SK-N-SH treated with all-trans-retinoic acid at 6 μM for 48 hours (cell line): ENCODE data around the gene MESP2.

ENCODE experiments used
- ARNTL ChIP-seq: fragments of 450-650 bp; formaldehyde crosslinking; IDR thresholded peaks from 2 replicates; pipeline ENCODE4 v1.5.0; 2020; ENCODE audit warnings: low read depth, mild to moderate bottlenecking, moderate library complexity, borderline replicate concordance
- OSR1 ChIP-seq: fragments of 250-450 bp; sonication (Bioruptor Pico); IDR thresholded peaks from 2 replicates; pipeline ENCODE4 v1.8.0; 2022; ENCODE audit warnings: moderate library complexity, mild to moderate bottlenecking, inconsistent platforms
- RARB ChIP-seq: fragments of 250-450 bp; sonication (Bioruptor Pico); IDR thresholded peaks from 2 replicates; pipeline ENCODE4 v1.8.0; 2021; ENCODE audit warnings: mild to moderate bottlenecking, moderate library complexity
- SNAI2 ChIP-seq: fragments of 250-450 bp; sonication (Bioruptor Pico); IDR thresholded peaks from 2 replicates; pipeline ENCODE4 v1.5.0; 2020; ENCODE audit warnings: mild to moderate bottlenecking, moderate library complexity
- TSHZ2 ChIP-seq: fragments of 250-450 bp; sonication (Bioruptor Pico); IDR thresholded peaks from 2 replicates; pipeline ENCODE4 v1.5.0; 2020; ENCODE audit warnings: mild to moderate bottlenecking, moderate library complexity
- ZC3H10 ChIP-seq: fragments of 250-450 bp; sonication (Bioruptor Pico); IDR thresholded peaks from 2 replicates; pipeline ENCODE4 v1.5.1; 2021; ENCODE audit warnings: mild to moderate bottlenecking, moderate library complexity
- ZFP3 ChIP-seq: fragments of 250-450 bp; sonication (Bioruptor Pico); IDR thresholded peaks from 2 replicates; pipeline ENCODE4 v1.5.0; 2020; ENCODE audit warnings: mild to moderate bottlenecking, moderate library complexity
- ZFP30 ChIP-seq: fragments of 450-650 bp; formaldehyde crosslinking; IDR thresholded peaks from 2 replicates; pipeline ENCODE4 v1.5.0; 2022; ENCODE audit warnings: mild to moderate bottlenecking, moderate library complexity
- ZNF565 ChIP-seq: fragments of 450-650 bp; formaldehyde crosslinking; conservative IDR thresholded peaks from 2 replicates; pipeline ENCODE4 v1.5.0; 2020; ENCODE audit warnings: low read depth, mild to moderate bottlenecking, moderate library complexity
- ZNF70 ChIP-seq: fragments of 450-650 bp; formaldehyde crosslinking; IDR thresholded peaks from 2 replicates; pipeline ENCODE4 v1.5.0; 2020; ENCODE audit warnings: mild to moderate bottlenecking, moderate library complexity
- ZNF8 ChIP-seq: fragments of 450-650 bp; formaldehyde crosslinking; IDR thresholded peaks from 2 replicates; pipeline ENCODE4 v1.5.0; 2020; ENCODE audit warnings: mild to moderate bottlenecking, moderate library complexity
- TF ChIP-seq, protein P1 (sequence below): fragments of 250-450 bp; sonication (Bioruptor Pico); IDR thresholded peaks from 2 replicates; pipeline ENCODE4 v1.8.0; 2021; ENCODE audit warnings: low read depth, mild to moderate bottlenecking, moderate library complexity, borderline replicate concordance
- TF ChIP-seq, protein P2 (sequence below): fragments of 250-450 bp; sonication (Bioruptor Pico); IDR thresholded peaks from 2 replicates; pipeline ENCODE4 v1.8.0; 2020; ENCODE audit warnings: mild to moderate bottlenecking, moderate library complexity, borderline replicate concordance
- TF ChIP-seq, protein P3 (sequence below): fragments of 250-450 bp; sonication (Bioruptor Pico); IDR thresholded peaks from 2 replicates; pipeline ENCODE4 v1.5.1; 2021; ENCODE audit warnings: mild to moderate bottlenecking, moderate library complexity

DNA sequence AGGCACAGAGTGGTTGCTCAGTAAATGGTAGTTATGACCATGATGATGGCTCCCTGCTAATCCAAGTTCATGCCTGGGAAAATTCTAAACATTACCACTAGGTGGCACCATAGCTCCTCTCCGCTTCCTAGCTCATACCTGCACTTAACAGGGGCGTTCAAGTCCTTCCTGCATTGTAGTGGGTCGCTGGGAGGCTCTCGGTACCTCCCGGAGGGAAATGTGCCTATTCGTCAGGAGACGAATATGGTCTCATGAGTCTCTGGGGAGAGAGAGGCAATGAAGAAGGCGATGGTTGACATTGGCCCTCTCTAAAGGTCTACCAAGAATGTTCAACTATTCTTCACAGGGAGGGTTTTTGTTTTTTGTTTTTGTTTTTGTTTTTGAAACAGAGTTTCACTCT lies 36.0 kb upstream of the MESP2 start:
- TF ChIP-seq ARNTL (CRISPR knock-in tag), result no peak
- no peak for TF ChIP-seq ZFP3 (CRISPR knock-in tag)
- no peak for TF ChIP-seq ZFP30
- TF ChIP-seq ZNF70 (CRISPR knock-in tag), result no peak
- no peak for TF ChIP-seq RARB
- TF ChIP-seq, protein P1, sequence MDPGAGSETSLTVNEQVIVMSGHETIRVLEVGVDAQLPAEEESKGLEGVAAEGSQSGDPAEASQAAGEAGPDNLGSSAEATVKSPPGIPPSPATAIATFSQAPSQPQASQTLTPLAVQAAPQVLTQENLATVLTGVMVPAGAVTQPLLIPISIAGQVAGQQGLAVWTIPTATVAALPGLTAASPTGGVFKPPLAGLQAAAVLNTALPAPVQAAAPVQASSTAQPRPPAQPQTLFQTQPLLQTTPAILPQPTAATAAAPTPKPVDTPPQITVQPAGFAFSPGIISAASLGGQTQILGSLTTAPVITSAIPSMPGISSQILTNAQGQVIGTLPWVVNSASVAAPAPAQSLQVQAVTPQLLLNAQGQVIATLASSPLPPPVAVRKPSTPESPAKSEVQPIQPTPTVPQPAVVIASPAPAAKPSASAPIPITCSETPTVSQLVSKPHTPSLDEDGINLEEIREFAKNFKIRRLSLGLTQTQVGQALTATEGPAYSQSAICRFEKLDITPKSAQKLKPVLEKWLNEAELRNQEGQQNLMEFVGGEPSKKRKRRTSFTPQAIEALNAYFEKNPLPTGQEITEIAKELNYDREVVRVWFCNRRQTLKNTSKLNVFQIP, result no peak
- TF ChIP-seq OSR1 (CRISPR knock-in tag), result no peak
- TF ChIP-seq ZC3H10 (CRISPR knock-in tag), result no peak
- TF ChIP-seq ZNF565 (CRISPR knock-in tag), result no peak
- TF ChIP-seq TSHZ2 (CRISPR knock-in tag), result no peak
- no peak for TF ChIP-seq ZNF8 (CRISPR knock-in tag)
- TF ChIP-seq, protein P2, sequence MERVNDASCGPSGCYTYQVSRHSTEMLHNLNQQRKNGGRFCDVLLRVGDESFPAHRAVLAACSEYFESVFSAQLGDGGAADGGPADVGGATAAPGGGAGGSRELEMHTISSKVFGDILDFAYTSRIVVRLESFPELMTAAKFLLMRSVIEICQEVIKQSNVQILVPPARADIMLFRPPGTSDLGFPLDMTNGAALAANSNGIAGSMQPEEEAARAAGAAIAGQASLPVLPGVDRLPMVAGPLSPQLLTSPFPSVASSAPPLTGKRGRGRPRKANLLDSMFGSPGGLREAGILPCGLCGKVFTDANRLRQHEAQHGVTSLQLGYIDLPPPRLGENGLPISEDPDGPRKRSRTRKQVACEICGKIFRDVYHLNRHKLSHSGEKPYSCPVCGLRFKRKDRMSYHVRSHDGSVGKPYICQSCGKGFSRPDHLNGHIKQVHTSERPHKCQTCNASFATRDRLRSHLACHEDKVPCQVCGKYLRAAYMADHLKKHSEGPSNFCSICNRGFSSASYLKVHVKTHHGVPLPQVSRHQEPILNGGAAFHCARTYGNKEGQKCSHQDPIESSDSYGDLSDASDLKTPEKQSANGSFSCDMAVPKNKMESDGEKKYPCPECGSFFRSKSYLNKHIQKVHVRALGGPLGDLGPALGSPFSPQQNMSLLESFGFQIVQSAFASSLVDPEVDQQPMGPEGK (CRISPR knock-in tag), result no peak
- TF ChIP-seq, protein P3, sequence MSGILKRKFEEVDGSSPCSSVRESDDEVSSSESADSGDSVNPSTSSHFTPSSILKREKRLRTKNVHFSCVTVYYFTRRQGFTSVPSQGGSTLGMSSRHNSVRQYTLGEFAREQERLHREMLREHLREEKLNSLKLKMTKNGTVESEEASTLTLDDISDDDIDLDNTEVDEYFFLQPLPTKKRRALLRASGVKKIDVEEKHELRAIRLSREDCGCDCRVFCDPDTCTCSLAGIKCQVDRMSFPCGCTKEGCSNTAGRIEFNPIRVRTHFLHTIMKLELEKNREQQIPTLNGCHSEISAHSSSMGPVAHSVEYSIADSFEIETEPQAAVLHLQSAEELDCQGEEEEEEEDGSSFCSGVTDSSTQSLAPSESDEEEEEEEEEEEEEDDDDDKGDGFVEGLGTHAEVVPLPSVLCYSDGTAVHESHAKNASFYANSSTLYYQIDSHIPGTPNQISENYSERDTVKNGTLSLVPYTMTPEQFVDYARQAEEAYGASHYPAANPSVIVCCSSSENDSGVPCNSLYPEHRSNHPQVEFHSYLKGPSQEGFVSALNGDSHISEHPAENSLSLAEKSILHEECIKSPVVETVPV (CRISPR knock-in tag), result no peak
- TF ChIP-seq SNAI2 (CRISPR knock-in tag), result no peak
